Osteoblast (primary cell): ENCODE data around the gene VCPKMT. TPM values are rescaled to one million over a fixed set of nuclear protein-coding genes. Genes with fewer than 3 reads are reported as not detected.

ENCODE experiments used
- DNase-seq: peaks from one replicate; pipeline ENCODE4 v3.0.0; 2011; ENCODE audit warnings: low spot score, mixed read lengths; ENCODE audit not compliant: insufficient read length; ENCODE audit errors: missing footprints
- H2AFZ ChIP-seq: 2 replicates; pipeline ENCODE4 v1.6.0; 2011; ENCODE audit warnings: mild to moderate bottlenecking, low read length
- H3K27ac ChIP-seq: 2 replicates; pipeline ENCODE4 v1.5.1; 2011; ENCODE audit warnings: mild to moderate bottlenecking, low read depth, low read length, moderate library complexity
- H3K27me3 ChIP-seq: 2 replicates; pipeline ENCODE4 v1.6.0; 2012; ENCODE audit warnings: mild to moderate bottlenecking, control low read depth, inconsistent platforms, low read length, moderate library complexity; ENCODE audit not compliant: insufficient read depth
- H3K36me3 ChIP-seq: 2 replicates; pipeline ENCODE4 v1.5.1; 2011; ENCODE audit warnings: mild to moderate bottlenecking, low read length, control low read depth, moderate library complexity; ENCODE audit not compliant: insufficient read depth
- H3K4me1 ChIP-seq: 2 replicates; pipeline ENCODE4 v1.5.1; 2011; ENCODE audit warnings: mild to moderate bottlenecking, low read length, control low read depth, moderate library complexity; ENCODE audit not compliant: insufficient read depth
- H3K4me2 ChIP-seq: 2 replicates; pipeline ENCODE4 v1.6.0; 2011; ENCODE audit warnings: mild to moderate bottlenecking, low read length; ENCODE audit not compliant: insufficient read depth
- H3K4me3 ChIP-seq: fragments of 200-600 bp; sonication (generic); 3 replicates; pipeline ENCODE4 v1.5.1; 2012; ENCODE audit warnings: mild to moderate bottlenecking, low read length, inconsistent platforms; ENCODE audit not compliant: insufficient read depth
- H3K79me2 ChIP-seq: 2 replicates; pipeline ENCODE4 v1.6.0; 2012; ENCODE audit warnings: mild to moderate bottlenecking, low read length, control low read depth, inconsistent platforms; ENCODE audit not compliant: insufficient read depth
- H3K9me3 ChIP-seq: 2 replicates; pipeline ENCODE4 v1.5.1; 2011; ENCODE audit warnings: low read depth, low read length, control low read depth
- H4K20me1 ChIP-seq: 2 replicates; pipeline ENCODE4 v1.6.0; 2012; ENCODE audit warnings: mild to moderate bottlenecking, low read length, control low read depth; ENCODE audit not compliant: insufficient read depth
- CTCF ChIP-seq: IDR thresholded peaks from 2 replicates; pipeline ENCODE4 v1.5.1; 2011; ENCODE audit warnings: mild to moderate bottlenecking, low read depth, low read length, moderate library complexity; ENCODE audit errors: extremely low read depth
- total RNA-seq: library from RNA; depleted of rRNA; stranded (reverse); fragments of >200 nt; gene quantifications from 2 replicates; pipeline ENCODE4 v1.2.3, GENCODE V29; 2012

Gene VCPKMT
- total RNA-seq, result 5.4 and 5.6 TPM in 2 replicates

DNA sequence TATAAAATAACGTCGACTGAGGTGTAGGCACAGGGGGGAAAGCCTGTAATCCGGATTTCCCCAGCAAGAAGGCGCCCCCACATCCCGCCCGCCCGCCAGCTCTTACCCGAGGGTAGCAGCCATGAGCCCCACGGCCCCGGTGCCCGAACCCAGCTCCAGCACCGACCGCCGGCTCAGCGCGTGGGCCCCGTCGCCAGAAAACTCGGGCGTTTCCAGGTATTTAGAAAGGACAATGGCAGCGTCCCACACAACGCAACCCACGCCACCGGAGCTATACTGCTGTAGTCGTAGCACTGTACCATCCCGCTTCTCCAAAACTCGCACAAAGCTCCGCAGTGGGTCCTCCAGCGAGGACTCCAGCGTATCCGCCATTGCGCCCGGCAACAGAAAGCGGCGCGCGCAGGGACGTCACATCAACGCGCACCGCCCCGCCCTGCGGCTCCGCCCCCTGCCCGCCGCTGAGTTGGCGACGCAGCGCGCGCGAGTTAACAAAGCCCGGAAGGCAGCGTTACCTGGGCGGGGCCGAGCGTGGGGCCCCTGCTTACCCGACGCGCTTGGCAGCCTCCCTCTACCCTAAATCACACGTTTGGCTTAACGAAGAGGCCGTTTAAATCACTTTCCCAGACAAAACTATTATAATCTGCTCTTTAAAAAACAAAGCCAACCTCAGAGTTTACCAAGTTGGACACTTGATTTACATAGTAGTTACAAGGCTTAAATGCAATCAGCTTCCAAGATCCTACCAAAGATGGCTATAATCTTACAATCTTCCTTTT is at the start of gene VCPKMT:
VCPKMT (minus strand) TSS at position 392 of the 776 bp plus-strand sequence; CDS start at position 372, 20 bp downstream.
- H3K79me2 ChIP-seq, result peaks cover 32% of the 10 kb centered on the region
- TF ChIP-seq CTCF, result no peak
- no peaks in the 10 kb centered on the region for H3K9me3 ChIP-seq
- peaks cover 14% of the 10 kb centered on the region for H3K4me1 ChIP-seq
- H3K4me3 ChIP-seq, result peak within 1 kb of the TSS; percentile 98
- DNase-seq, result peak; percentile 97
- H4K20me1 ChIP-seq, result peaks cover 2% of the 10 kb centered on the region
- peak within 1 kb of the TSS; percentile 95 for H2AFZ ChIP-seq
- peak within 1 kb of the TSS; percentile 94 for H3K27ac ChIP-seq
- H3K36me3 ChIP-seq, result peaks cover 31% of the 10 kb centered on the region
- H3K27me3 ChIP-seq, result no peaks in the 10 kb centered on the region
- peak within 1 kb of the TSS; percentile 91 for H3K4me2 ChIP-seq

- Histone ChIP-seq H3K36me3 (peaks cover 26% of the 10 kb centered on the region), H3K4me3 (no peak overlapping the region), H2AFZ (no peak overlapping the region), H3K4me2 (no peak overlapping the region), H4K20me1 (no peaks in the 10 kb centered on the region), H3K9me3 (no peaks in the 10 kb centered on the region), H3K27ac (no peak overlapping the region), H3K27me3 (no peaks in the 10 kb centered on the region), H3K79me2 (no peaks in the 10 kb centered on the region), H3K4me1 (no peaks in the 10 kb centered on the region)
- no peak for DNase-seq
- no peak for TF ChIP-seq CTCF
Measured at GRCh38 chr14:50156111-50156510, 39.7 kb upstream of the VCPKMT start.

GRCh38 chr14:50148799-50149198 is 32.4 kb upstream of the VCPKMT start:
- Histone ChIP-seq H3K4me1 (no peaks in the 10 kb centered on the region), H3K27ac (no peak overlapping the region), H3K79me2 (no peaks in the 10 kb centered on the region), H3K4me3 (no peak overlapping the region), H4K20me1 (no peaks in the 10 kb centered on the region), H3K4me2 (no peak overlapping the region), H2AFZ (no peak overlapping the region), H3K36me3 (peaks cover 20% of the 10 kb centered on the region), H3K27me3 (no peaks in the 10 kb centered on the region), H3K9me3 (no peaks in the 10 kb centered on the region)
- DNase-seq, result no peak
- no peak for TF ChIP-seq CTCF

GRCh38 chr14:50139192-50139591 is 22.8 kb upstream of the VCPKMT start:
- Histone ChIP-seq H3K27me3 (no peaks in the 10 kb centered on the region), H2AFZ (no peak overlapping the region), H3K4me1 (peaks cover 6% of the 10 kb centered on the region), H3K36me3 (peaks cover 4% of the 10 kb centered on the region), H3K27ac (no peak overlapping the region), H4K20me1 (no peaks in the 10 kb centered on the region), H3K9me3 (no peaks in the 10 kb centered on the region), H3K4me2 (no peak overlapping the region), H3K79me2 (no peaks in the 10 kb centered on the region), H3K4me3 (no peak overlapping the region)
- no peak for DNase-seq
- no peak for TF ChIP-seq CTCF
